Left lung (tissue), 10 donors: ENCODE measurements around the gene DAB1. TPM values are rescaled to one million over a fixed set of nuclear protein-coding genes. Genes with fewer than 3 reads are reported as not detected.

Source experiments
- ATAC-seq: fragments of 200-7000 bp; cut with Tn5 transposase; one replicate; pipeline ENCODE4 v1.9.1; 2020; ENCODE audit warnings: moderate library complexity
- DNase-seq, 4 donors: peaks; one replicate each; pipeline ENCODE4 v3.0.0-alpha.2; 2013 to 2020
- H3K27ac ChIP-seq, 2 donors: fragments of 200-600 bp; sonication (generic) in 1 of 2; one replicate each; pipeline versions ENCODE4 v1.5.0 to v1.8.0; 2020 to 2021
- H3K27me3 ChIP-seq, 2 donors: fragments of 200-600 bp; sonication (generic) in 1 of 2; one replicate each; pipeline versions ENCODE4 v1.5.0 to v1.8.0; 2020 to 2021
- H3K36me3 ChIP-seq, 2 donors: fragments of 200-600 bp; sonication (generic) in 1 of 2; one replicate each; pipeline versions ENCODE4 v1.5.0 to v1.8.0; 2020 to 2021
- H3K4me1 ChIP-seq, 2 donors: fragments of 200-600 bp; one replicate each; pipeline ENCODE4 v1.8.0; 2021
- H3K4me3 ChIP-seq, 2 donors: fragments of 200-600 bp; sonication (generic) in 1 of 2; one replicate each; pipeline versions ENCODE4 v1.5.0 to v1.8.0; 2020 to 2021; ENCODE audit warnings: mild to moderate bottlenecking in 1 of 2
- H3K9me3 ChIP-seq, 2 donors: fragments of 200-600 bp; sonication (generic) in 1 of 2; one replicate each; pipeline versions ENCODE4 v1.5.0 to v1.8.0; 2020 to 2021
- intact Hi-C, 2 donors: fragments of 100-400 bp; cut with DNase I; formaldehyde crosslinking; loops; one replicate each; pipeline versions ENCODE4 v1.11.2 to v1.14.2; 2022
- polyA plus RNA-seq, 6 donors: library from polyadenylated mRNA; unstranded; fragments of 120-200 nt; gene quantifications; one replicate each; pipeline ENCODE4 v1.2.1, GENCODE V29; 2013; ENCODE audit not compliant: insufficient read length in 6 of 6
- total RNA-seq, 2 donors: library from RNA; stranded (reverse); fragmentation: NEBNext Ultra II Directional; extraction: Animal tissue kit (Norgen Biotek cat#: 25700); gene quantifications; one replicate each; pipeline ENCODE4 v1.2.1, GENCODE V29; 2021
- TF ChIP-seq, protein P1 (sequence below), 2 donors: fragments of 200-600 bp; sonication (generic) in 1 of 2; IDR thresholded peaks; one replicate each; pipeline versions ENCODE4 v1.5.0 to v1.8.0; 2021; ENCODE audit warnings: antibody characterized with exemption in 2 of 2
- donor health status: DM: no; HTN: yes; CAD: no.
- donor health status: DM: no; HTN: no; CAD: no.

Gene DAB1
- total and polyA plus RNA-seq, 8 donors: 0.17 to 1.7 (median 1.1) TPM

- Histone ChIP-seq H3K4me3 (no peak overlapping the region), H3K4me1 (no peaks in the 10 kb centered on the region), H3K36me3 (no peaks in the 10 kb centered on the region), H3K27ac (no peak overlapping the region), H3K27me3 (no peaks in the 10 kb centered on the region), H3K9me3 (peaks cover 0 to 18% of the 10 kb centered on the region in 2 donors)
- DNase-seq: no peak
- TF ChIP-seq, protein P1, sequence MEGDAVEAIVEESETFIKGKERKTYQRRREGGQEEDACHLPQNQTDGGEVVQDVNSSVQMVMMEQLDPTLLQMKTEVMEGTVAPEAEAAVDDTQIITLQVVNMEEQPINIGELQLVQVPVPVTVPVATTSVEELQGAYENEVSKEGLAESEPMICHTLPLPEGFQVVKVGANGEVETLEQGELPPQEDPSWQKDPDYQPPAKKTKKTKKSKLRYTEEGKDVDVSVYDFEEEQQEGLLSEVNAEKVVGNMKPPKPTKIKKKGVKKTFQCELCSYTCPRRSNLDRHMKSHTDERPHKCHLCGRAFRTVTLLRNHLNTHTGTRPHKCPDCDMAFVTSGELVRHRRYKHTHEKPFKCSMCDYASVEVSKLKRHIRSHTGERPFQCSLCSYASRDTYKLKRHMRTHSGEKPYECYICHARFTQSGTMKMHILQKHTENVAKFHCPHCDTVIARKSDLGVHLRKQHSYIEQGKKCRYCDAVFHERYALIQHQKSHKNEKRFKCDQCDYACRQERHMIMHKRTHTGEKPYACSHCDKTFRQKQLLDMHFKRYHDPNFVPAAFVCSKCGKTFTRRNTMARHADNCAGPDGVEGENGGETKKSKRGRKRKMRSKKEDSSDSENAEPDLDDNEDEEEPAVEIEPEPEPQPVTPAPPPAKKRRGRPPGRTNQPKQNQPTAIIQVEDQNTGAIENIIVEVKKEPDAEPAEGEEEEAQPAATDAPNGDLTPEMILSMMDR (IDR thresholded peaks at IDR 0.05): no peak
- intact Hi-C loops: no loop called here
- no peak for ATAC-seq
These were observed 54.0 kb downstream of the DAB1 start for GRCh38 chr1:57369889-57370288.

GRCh38 chr1:57367945-57368344, 55.9 kb downstream of the DAB1 start:
- Histone ChIP-seq H3K9me3 (peaks cover 0 to 18% of the 10 kb centered on the region in 2 donors), H3K4me3 (no peak overlapping the region), H3K36me3 (no peaks in the 10 kb centered on the region), H3K27me3 (no peaks in the 10 kb centered on the region), H3K27ac (no peak overlapping the region), H3K4me1 (no peaks in the 10 kb centered on the region)
- TF ChIP-seq, protein P1 (IDR thresholded peaks at IDR 0.05): no peak
- ATAC-seq (no peak), DNase-seq (no peak)
- intact Hi-C loops: no loop called here

DNA sequence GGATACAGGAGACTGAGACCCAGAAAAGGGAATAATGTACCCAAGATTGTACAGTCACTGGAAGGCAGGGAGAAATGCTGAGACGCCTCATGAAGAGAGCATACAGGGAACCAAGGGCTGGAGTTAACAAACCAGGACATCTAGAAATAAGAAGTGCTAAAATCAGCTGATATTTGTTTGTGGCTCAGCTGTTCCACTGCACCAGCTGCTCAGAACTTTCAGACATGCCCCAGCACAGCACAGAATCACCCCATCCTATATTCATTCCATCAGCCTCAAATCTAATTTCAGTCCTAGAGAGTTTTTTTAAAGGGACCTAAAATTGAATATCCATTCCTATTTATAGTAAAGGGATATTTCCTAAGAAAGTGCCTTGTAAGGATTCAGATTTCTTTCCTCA, 60.2 kb downstream of the DAB1 start:
- H3K4me3 ChIP-seq: no peak overlapping the region
- intact Hi-C loops: no loop called here
- no peaks in the 10 kb centered on the region for H3K27me3 ChIP-seq
- TF ChIP-seq, protein P1 (IDR thresholded peaks at IDR 0.05): no peak
- ATAC-seq (no peak), DNase-seq (no peak)
- H3K36me3 ChIP-seq: no peaks in the 10 kb centered on the region
- no peak overlapping the region for H3K27ac ChIP-seq
- no peaks in the 10 kb centered on the region for H3K4me1 ChIP-seq
- H3K9me3 ChIP-seq: peaks cover 0 to 13% of the 10 kb centered on the region in 2 donors

DNA sequence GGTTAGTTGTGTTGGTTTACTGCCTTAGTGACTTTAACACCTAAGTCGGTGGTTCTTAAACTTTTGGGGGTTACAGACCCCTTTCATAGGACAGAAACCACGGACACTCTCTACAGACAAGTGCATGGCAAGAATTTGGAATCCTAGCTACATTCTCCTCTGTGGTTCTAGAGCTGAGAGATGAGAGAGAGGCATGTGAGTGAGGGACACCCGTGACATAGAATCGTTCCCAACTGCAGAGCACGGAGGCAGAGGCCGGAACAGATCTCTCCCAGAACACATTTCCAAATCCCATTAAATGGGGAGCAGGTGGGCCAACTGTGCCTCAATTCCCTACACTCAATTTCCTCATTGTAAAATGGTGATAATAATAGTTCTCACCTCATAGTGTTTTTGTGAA, 60.7 kb downstream of the DAB1 start:
- intact Hi-C loops: no loop called here
- peaks cover 0 to 8% of the 10 kb centered on the region in 2 donors for H3K9me3 ChIP-seq
- H3K27me3 ChIP-seq: no peaks in the 10 kb centered on the region
- no peak overlapping the region for H3K27ac ChIP-seq
- H3K4me1 ChIP-seq: no peaks in the 10 kb centered on the region
- no peak for ATAC-seq
- TF ChIP-seq, protein P1 (IDR thresholded peaks at IDR 0.05): no peak
- no peak for DNase-seq
- H3K4me3 ChIP-seq: no peak overlapping the region
- no peaks in the 10 kb centered on the region for H3K36me3 ChIP-seq

GRCh38 chr1:57362480-57362879, 61.4 kb downstream of the DAB1 start:
- Histone ChIP-seq H3K36me3 (no peaks in the 10 kb centered on the region), H3K4me3 (no peak overlapping the region), H3K9me3 (peaks cover 0 to under 1% of the 10 kb centered on the region in 2 donors), H3K27ac (no peak overlapping the region), H3K27me3 (no peaks in the 10 kb centered on the region), H3K4me1 (no peaks in the 10 kb centered on the region)
- TF ChIP-seq, protein P1 (IDR thresholded peaks at IDR 0.05): no peak
- DNase-seq (no peak), ATAC-seq (no peak)
- intact Hi-C loops: no loop called here
